Erythroblast (primary cell): ENCODE results near the gene UBE2H.
"Not testable (repeated sequence)": the region's sequence is repeated elsewhere in the genome, so short reads cannot be mapped to it uniquely, and the experiment has no call there.

Experiments used
- GATA1 ChIP-seq: IDR thresholded peaks from 2 replicates; pipeline ENCODE4 v1.6.1; 2011; ENCODE audit warnings: low read depth, mild to moderate bottlenecking, control low read depth, low read length, moderate library complexity
- POLR2A ChIP-seq: IDR thresholded peaks from 2 replicates; pipeline ENCODE4 v1.6.1; 2011; ENCODE audit warnings: mild to moderate bottlenecking, low read length

DNA sequence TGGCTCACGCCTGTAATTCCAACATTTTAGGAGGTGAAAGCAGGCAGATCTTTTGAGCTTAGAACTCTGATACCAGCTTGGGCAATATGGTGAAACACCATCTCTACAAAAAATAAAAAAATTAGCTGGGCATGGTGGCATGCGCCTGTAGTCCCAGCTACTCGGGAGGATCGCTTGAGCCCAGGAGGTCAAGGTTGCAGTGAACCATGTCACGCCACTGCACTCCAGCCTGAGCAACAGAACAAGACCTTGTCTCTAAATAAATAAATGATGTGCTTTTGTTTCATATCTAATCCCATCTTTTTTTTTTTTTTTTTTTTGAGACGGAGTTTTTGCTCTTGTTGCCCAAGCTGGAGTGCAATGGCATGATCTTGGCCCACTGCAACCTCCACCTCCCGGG is 58.6 kb downstream of the UBE2H start:
- not testable (repeated sequence) for TF ChIP-seq POLR2A, GATA1
